NCI-H1417 treated with DMSO at 0.1 percent for 48 hours (cell line): ENCODE data around the gene GAA.
A peak's percentile ranks its signal among the peaks of the same experiment; 100 is the strongest.

Experiments used
- DNase-seq: peaks from one replicate; lab custom pipeline; 2025; lab: John Stamatoyannopoulos, UW

GAA gene

GRCh38 chr17:80101011-80101945, at the start of gene GAA:
Gene GAA (plus strand): TSS chr17:80101581. CDS start chr17:80104587, 3,006 bp downstream.
- DNase-seq, result no peak

- no peak for DNase-seq
Measured at GRCh38 chr17:80051681-80052080, 49.7 kb upstream of the GAA start.

GRCh38 chr17:80053102-80053501, 48.3 kb upstream of the GAA start:
- DNase-seq, result no peak

- DNase-seq, result no peak
Measured at GRCh38 chr17:80055597-80055996, 45.8 kb upstream of the GAA start.

GRCh38 chr17:80058311-80058955, 42.9 kb upstream of the GAA start:
- no peak for DNase-seq

- no peak for DNase-seq
Measured at GRCh38 chr17:80060644-80061043, 40.7 kb upstream of the GAA start.

GRCh38 chr17:80061421-80061820, 40.0 kb upstream of the GAA start:
- no peak for DNase-seq

GRCh38 chr17:80063830-80064585, 37.4 kb upstream of the GAA start:
- no peak for DNase-seq

- DNase-seq, result no peak
Measured at GRCh38 chr17:80064696-80065095, 36.7 kb upstream of the GAA start.

GRCh38 chr17:80065478-80066170, 35.8 kb upstream of the GAA start:
- DNase-seq, result no peak

GRCh38 chr17:80067393-80067986, 33.9 kb upstream of the GAA start:
- no peak for DNase-seq

GRCh38 chr17:80068301-80069222, 32.8 kb upstream of the GAA start:
- no peak for DNase-seq

GRCh38 chr17:80070375-80071115, 30.8 kb upstream of the GAA start:
- DNase-seq, result no peak

GRCh38 chr17:80071116-80071841, 30.1 kb upstream of the GAA start:
- DNase-seq, result no peak

GRCh38 chr17:80072410-80072809, 29.0 kb upstream of the GAA start:
- no peak for DNase-seq

- no peak for DNase-seq
Measured at GRCh38 chr17:80080081-80080480, 21.3 kb upstream of the GAA start.

- DNase-seq, result no peak
Measured at GRCh38 chr17:80081596-80081995, 19.8 kb upstream of the GAA start.

GRCh38 chr17:80082403-80083135, 18.8 kb upstream of the GAA start:
- DNase-seq, result peak; percentile 12
